Measurements from ENCODE around the gene INCENP.

Gene INCENP

GRCh38 chr11:62144641-62145255, 20.9 kb downstream of the INCENP start:
- Histone ChIP-seq H3K27ac (ENCODE audit: low read length) (no peak overlapping the region), H4K20me1 (ENCODE audit: insufficient read depth, low read length) (no peaks in the 10 kb centered on the region), H3K4me1 (ENCODE audit: low read length) (no peaks in the 10 kb centered on the region), H3K9ac (ENCODE audit: low read length) (no peak overlapping the region), H3K79me2 (ENCODE audit: low read length) (peaks cover 8% of the 10 kb centered on the region), H3K4me2 (ENCODE audit: low read depth, low read length) (no peak overlapping the region), H3F3A (ENCODE audit: insufficient read depth, low read length) (no peaks in the 10 kb centered on the region), H3K4me3 (ENCODE audit: low read length) (no peak overlapping the region), H3K9me3 (replicated peaks; ENCODE audit: insufficient read depth, low read length) (no peaks in the 10 kb centered on the region), H3K36me3 (replicated peaks; ENCODE audit: insufficient read depth, low read length) (peaks cover 13% of the 10 kb centered on the region), H2AFZ (ENCODE audit: low read length) (no peak overlapping the region), H3K9me2 (replicated peaks; ENCODE audit: insufficient read depth, low read length) (no peaks in the 10 kb centered on the region), H3K27me3 (replicated peaks; ENCODE audit: insufficient read depth, low read length) (no peaks in the 10 kb centered on the region)
- TF ChIP-seq EZH2 (optimal IDR thresholded peaks at IDR 0.05; ENCODE audit: low read depth, low read length) (no peak), EZH2phosphoT487 (IDR thresholded peaks at IDR 0.05; ENCODE audit: low read length) (no peak)
- TF ChIP-seq, protein P1, sequence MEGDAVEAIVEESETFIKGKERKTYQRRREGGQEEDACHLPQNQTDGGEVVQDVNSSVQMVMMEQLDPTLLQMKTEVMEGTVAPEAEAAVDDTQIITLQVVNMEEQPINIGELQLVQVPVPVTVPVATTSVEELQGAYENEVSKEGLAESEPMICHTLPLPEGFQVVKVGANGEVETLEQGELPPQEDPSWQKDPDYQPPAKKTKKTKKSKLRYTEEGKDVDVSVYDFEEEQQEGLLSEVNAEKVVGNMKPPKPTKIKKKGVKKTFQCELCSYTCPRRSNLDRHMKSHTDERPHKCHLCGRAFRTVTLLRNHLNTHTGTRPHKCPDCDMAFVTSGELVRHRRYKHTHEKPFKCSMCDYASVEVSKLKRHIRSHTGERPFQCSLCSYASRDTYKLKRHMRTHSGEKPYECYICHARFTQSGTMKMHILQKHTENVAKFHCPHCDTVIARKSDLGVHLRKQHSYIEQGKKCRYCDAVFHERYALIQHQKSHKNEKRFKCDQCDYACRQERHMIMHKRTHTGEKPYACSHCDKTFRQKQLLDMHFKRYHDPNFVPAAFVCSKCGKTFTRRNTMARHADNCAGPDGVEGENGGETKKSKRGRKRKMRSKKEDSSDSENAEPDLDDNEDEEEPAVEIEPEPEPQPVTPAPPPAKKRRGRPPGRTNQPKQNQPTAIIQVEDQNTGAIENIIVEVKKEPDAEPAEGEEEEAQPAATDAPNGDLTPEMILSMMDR (IDR thresholded peaks at IDR 0.05; ENCODE audit: low read length), result no peak
- DNase-seq, result no peak

DNA sequence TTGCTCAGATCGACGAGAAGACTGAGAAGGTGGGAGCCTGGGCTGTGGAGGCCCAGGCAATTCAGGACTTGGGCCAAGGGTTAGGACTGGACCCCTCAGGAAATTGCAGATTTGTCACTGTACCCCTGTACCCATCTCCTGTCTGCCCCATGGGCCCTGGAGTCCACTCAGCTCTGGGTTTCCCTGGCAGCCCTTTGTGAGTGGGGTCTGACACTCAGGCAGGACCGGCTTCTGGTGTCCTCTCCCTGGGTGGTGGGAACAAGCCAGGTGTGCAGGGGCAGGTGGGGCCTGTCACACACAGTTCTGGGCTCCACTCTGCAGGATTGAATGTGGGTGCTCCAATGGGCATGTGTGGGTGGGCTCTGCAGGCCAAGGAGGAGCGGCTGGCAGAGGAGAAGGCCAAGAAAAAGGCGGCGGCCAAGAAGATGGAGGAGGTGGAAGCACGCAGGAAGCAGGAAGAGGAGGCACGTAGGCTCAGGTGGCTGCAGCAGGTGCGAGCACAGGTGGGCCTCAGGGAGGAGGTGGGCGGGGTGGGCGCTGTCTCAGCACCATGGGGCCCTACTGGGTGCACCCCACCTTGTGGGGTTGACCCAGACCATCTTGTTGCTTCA, 21.6 kb downstream of the INCENP start:
- no peak overlapping the region for H3K4me3 ChIP-seq (ENCODE audit: low read length)
- peaks cover 8% of the 10 kb centered on the region for H3K79me2 ChIP-seq (ENCODE audit: low read length)
- no peaks in the 10 kb centered on the region for H3K9me3 ChIP-seq (replicated peaks; ENCODE audit: insufficient read depth, low read length)
- DNase-seq, result no peak
- no peak overlapping the region for H3K4me2 ChIP-seq (ENCODE audit: low read depth, low read length)
- H2AFZ ChIP-seq (ENCODE audit: low read length), result no peak overlapping the region
- TF ChIP-seq EZH2 (optimal IDR thresholded peaks at IDR 0.05; ENCODE audit: low read depth, low read length) (no peak), EZH2phosphoT487 (IDR thresholded peaks at IDR 0.05; ENCODE audit: low read length) (no peak)
- TF ChIP-seq, protein P1 (IDR thresholded peaks at IDR 0.05; ENCODE audit: low read length), result no peak
- H4K20me1 ChIP-seq (ENCODE audit: insufficient read depth, low read length), result no peaks in the 10 kb centered on the region
- no peaks in the 10 kb centered on the region for H3F3A ChIP-seq (ENCODE audit: insufficient read depth, low read length)
- no peaks in the 10 kb centered on the region for H3K4me1 ChIP-seq (ENCODE audit: low read length)
- no peaks in the 10 kb centered on the region for H3K27me3 ChIP-seq (replicated peaks; ENCODE audit: insufficient read depth, low read length)
- peaks cover 19% of the 10 kb centered on the region for H3K36me3 ChIP-seq (replicated peaks; ENCODE audit: insufficient read depth, low read length)
- no peak overlapping the region for H3K9ac ChIP-seq (ENCODE audit: low read length)
- H3K27ac ChIP-seq (ENCODE audit: low read length), result no peak overlapping the region
- H3K9me2 ChIP-seq (replicated peaks; ENCODE audit: insufficient read depth, low read length), result no peaks in the 10 kb centered on the region

DNA sequence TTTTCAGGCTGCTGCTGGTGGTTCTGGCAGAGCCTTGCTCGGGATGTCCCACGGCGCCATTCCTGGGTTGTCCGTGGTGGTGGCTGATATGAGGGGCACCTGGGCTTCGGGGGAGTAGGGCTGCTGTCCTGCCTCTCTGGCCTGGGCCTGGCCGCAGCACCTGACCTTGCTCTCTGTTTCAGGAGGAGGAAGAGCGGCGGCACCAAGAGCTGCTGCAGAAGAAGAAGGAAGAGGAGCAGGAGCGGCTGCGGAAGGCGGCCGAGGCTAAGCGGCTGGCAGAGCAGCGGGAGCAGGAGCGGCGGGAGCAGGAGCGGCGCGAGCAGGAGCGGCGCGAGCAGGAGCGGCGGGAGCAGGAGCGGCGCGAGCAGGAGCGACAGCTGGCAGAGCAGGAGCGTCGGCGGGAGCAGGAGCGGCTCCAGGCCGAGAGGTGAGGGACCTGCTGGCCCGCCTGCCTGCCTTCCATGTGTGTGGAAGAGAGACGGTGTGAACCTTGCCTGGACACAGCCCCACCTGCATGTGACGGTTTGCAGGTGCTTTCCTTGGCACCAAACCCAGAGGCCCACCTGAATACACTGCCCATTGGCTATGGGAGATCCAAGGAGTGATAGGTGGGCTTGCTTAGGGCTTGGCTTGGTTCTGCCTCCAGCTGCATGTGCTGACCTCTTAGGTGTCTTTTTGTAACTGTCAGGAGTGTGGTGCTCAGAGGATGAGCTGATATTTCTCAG, 22.8 kb downstream of the INCENP start:
- Histone ChIP-seq H3K9me2 (replicated peaks; ENCODE audit: insufficient read depth, low read length) (no peaks in the 10 kb centered on the region), H3K9me3 (replicated peaks; ENCODE audit: insufficient read depth, low read length) (no peaks in the 10 kb centered on the region), H2AFZ (ENCODE audit: low read length) (no peak overlapping the region), H3K4me1 (ENCODE audit: low read length) (no peaks in the 10 kb centered on the region), H3K27ac (ENCODE audit: low read length) (no peak overlapping the region), H3K79me2 (ENCODE audit: low read length) (peaks cover 2% of the 10 kb centered on the region; the same call in 1 of the 2 replicates), H3K36me3 (replicated peaks; ENCODE audit: insufficient read depth, low read length) (peaks cover 24% of the 10 kb centered on the region), H3K4me3 (ENCODE audit: low read length) (no peak overlapping the region), H3F3A (ENCODE audit: insufficient read depth, low read length) (no peaks in the 10 kb centered on the region), H3K27me3 (replicated peaks; ENCODE audit: insufficient read depth, low read length) (no peaks in the 10 kb centered on the region), H4K20me1 (ENCODE audit: insufficient read depth, low read length) (no peaks in the 10 kb centered on the region), H3K4me2 (ENCODE audit: low read depth, low read length) (no peak overlapping the region), H3K9ac (ENCODE audit: low read length) (no peak overlapping the region)
- TF ChIP-seq EZH2phosphoT487 (IDR thresholded peaks at IDR 0.05; ENCODE audit: low read length) (no peak), EZH2 (optimal IDR thresholded peaks at IDR 0.05; ENCODE audit: low read depth, low read length) (no peak)
- TF ChIP-seq, protein P1 (IDR thresholded peaks at IDR 0.05; ENCODE audit: low read length), result no peak
- DNase-seq, result no peak
